Superior temporal gyrus (tissue), 1 donor: ENCODE measurements around the gene ARHGAP6.
"Not testable (repeated sequence)": the region's sequence is repeated elsewhere in the genome, so short reads cannot be mapped to it uniquely, and the experiment has no call there.

Experiments used
- DNase-seq: peaks from one replicate; pipeline ENCODE4 v3.0.0-alpha.2; 2016; ENCODE audit errors: extremely low spot score

The ARHGAP6 gene

GRCh38 chrX:11641349-11642065, 24.2 kb downstream of the ARHGAP6 start:
- DNase-seq, result no peak

- no peak for DNase-seq
These were observed 25.6 kb downstream of the ARHGAP6 start for GRCh38 chrX:11640089-11640488.

- no peak for DNase-seq
These were observed 33.0 kb downstream of the ARHGAP6 start for GRCh38 chrX:11632732-11633131.

- DNase-seq, result no peak
These were observed 36.0 kb downstream of the ARHGAP6 start for GRCh38 chrX:11629593-11630211.

- no peak for DNase-seq
These were observed 37.3 kb downstream of the ARHGAP6 start for GRCh38 chrX:11628399-11628798.

- DNase-seq, result no peak
These were observed 39.4 kb downstream of the ARHGAP6 start for GRCh38 chrX:11626351-11626750.

GRCh38 chrX:11619441-11619840, 46.3 kb downstream of the ARHGAP6 start:
- DNase-seq, result no peak

GRCh38 chrX:11614253-11614652, 51.5 kb downstream of the ARHGAP6 start:
- DNase-seq, result not testable (repeated sequence)

- DNase-seq, result no peak
These were observed 53.8 kb downstream of the ARHGAP6 start for GRCh38 chrX:11611965-11612364.

- DNase-seq, result no peak
These were observed 54.6 kb downstream of the ARHGAP6 start for GRCh38 chrX:11611161-11611560.

- no peak for DNase-seq
These were observed 56.6 kb downstream of the ARHGAP6 start for GRCh38 chrX:11609109-11609508.

GRCh38 chrX:11606408-11606807, 59.3 kb downstream of the ARHGAP6 start:
- DNase-seq, result no peak

GRCh38 chrX:11600578-11600977, 65.1 kb downstream of the ARHGAP6 start:
- no peak for DNase-seq

GRCh38 chrX:11597479-11597878, 68.2 kb downstream of the ARHGAP6 start:
- DNase-seq, result no peak

- DNase-seq, result no peak
These were observed 73.9 kb downstream of the ARHGAP6 start for GRCh38 chrX:11591723-11592346.

- DNase-seq, result no peak
These were observed 76.1 kb downstream of the ARHGAP6 start for GRCh38 chrX:11589641-11590040.

GRCh38 chrX:11588097-11588496, 77.6 kb downstream of the ARHGAP6 start:
- no peak for DNase-seq

GRCh38 chrX:11585174-11585573, 80.5 kb downstream of the ARHGAP6 start:
- DNase-seq, result no peak

- DNase-seq, result no peak
These were observed 84.9 kb downstream of the ARHGAP6 start for GRCh38 chrX:11580789-11581188.

- DNase-seq, result no peak
These were observed 85.8 kb downstream of the ARHGAP6 start for GRCh38 chrX:11579636-11580600.

- not testable (repeated sequence) for DNase-seq
These were observed 87.4 kb downstream of the ARHGAP6 start for GRCh38 chrX:11578301-11578700.

- DNase-seq, result no peak
These were observed 88.1 kb downstream of the ARHGAP6 start for GRCh38 chrX:11577603-11578002.
